GM23338 (cell line): ENCODE results near the gene UTP11. TPM values are rescaled to one million over a fixed set of nuclear protein-coding genes. Genes with fewer than 3 reads are reported as not detected.

Experiments used
- ATAC-seq: fragments of 200-7000 bp; cut with Tn5 transposase; 3 replicates; pipeline ENCODE4 v1.9.1; 2020
- DNase-seq: peaks from one replicate; pipeline ENCODE4 v3.0.0-alpha.2; 2015; ENCODE audit warnings: low spot score
- H2AFZ ChIP-seq: fragments of 200-600 bp; sonication (generic); 2 replicates; pipeline ENCODE4 v1.8.0; 2016; ENCODE audit warnings: antibody characterized with exemption, mild to moderate bottlenecking, moderate library complexity
- H3F3A ChIP-seq: fragments of 200-600 bp; sonication (generic); replicated peaks from 2 replicates; pipeline ENCODE4 v1.8.0; 2017; ENCODE audit warnings: antibody characterized with exemption, mixed run types, low read depth
- H3K27ac ChIP-seq: fragments of 200-600 bp; sonication (generic); 2 replicates; pipeline ENCODE4 v1.6.1; 2016; ENCODE audit warnings: low read depth
- H3K27me3 ChIP-seq: fragments of 200-600 bp; sonication (generic); 2 replicates; pipeline ENCODE4 v1.8.0; 2016; ENCODE audit warnings: mild to moderate bottlenecking, mixed run types, moderate library complexity; ENCODE audit not compliant: insufficient read depth
- H3K36me3 ChIP-seq: fragments of 200-600 bp; sonication (generic); 2 replicates; pipeline ENCODE4 v1.8.0; 2016; ENCODE audit warnings: mild to moderate bottlenecking; ENCODE audit not compliant: insufficient read depth
- H3K4me1 ChIP-seq: fragments of 200-600 bp; sonication (generic); 2 replicates; pipeline ENCODE4 v1.8.0; 2016; ENCODE audit warnings: mild to moderate bottlenecking, moderate library complexity; ENCODE audit not compliant: insufficient read depth
- H3K4me2 ChIP-seq: fragments of 200-600 bp; sonication (generic); 2 replicates; pipeline ENCODE4 v1.7.1; 2017; ENCODE audit warnings: mixed run types
- H3K4me3 ChIP-seq: fragments of 200-600 bp; sonication (generic); 2 replicates; pipeline ENCODE4 v1.6.1; 2016; ENCODE audit warnings: mixed run types
- H3K79me2 ChIP-seq: fragments of 200-600 bp; sonication (generic); replicated peaks from 2 replicates; pipeline ENCODE4 v1.8.0; 2017; ENCODE audit warnings: mild to moderate bottlenecking; ENCODE audit not compliant: insufficient read depth
- H3K9me2 ChIP-seq: fragments of 200-600 bp; sonication (generic); 2 replicates; pipeline ENCODE4 v1.8.0; 2017; ENCODE audit not compliant: insufficient read depth
- H4K20me1 ChIP-seq: fragments of 200-600 bp; sonication (generic); replicated peaks from 2 replicates; pipeline ENCODE4 v1.8.0; 2017; ENCODE audit warnings: mild to moderate bottlenecking; ENCODE audit not compliant: insufficient read depth
- H3K27ac Mint-ChIP-seq: 2 replicates; pipeline ENCODE4 v1.8.0; 2020; ENCODE audit warnings: inconsistent platforms, mild to moderate bottlenecking, moderate library complexity, mixed read lengths
- H3K27me3 Mint-ChIP-seq: 3 replicates; pipeline ENCODE4 v1.8.0; 2022; ENCODE audit warnings: low read depth, mild to moderate bottlenecking, moderate library complexity, mixed read lengths, inconsistent platforms; ENCODE audit not compliant: insufficient read depth, poor library complexity
- H3K36me3 Mint-ChIP-seq: 3 replicates; pipeline ENCODE4 v1.8.0; 2021; ENCODE audit warnings: low read depth, mild to moderate bottlenecking, inconsistent platforms, moderate library complexity, mixed read lengths
- H3K4me1 Mint-ChIP-seq: 3 replicates; pipeline ENCODE4 v1.8.0; 2020; ENCODE audit warnings: mild to moderate bottlenecking, inconsistent platforms, mixed read lengths
- H3K4me3 Mint-ChIP-seq: 3 replicates; pipeline ENCODE4 v1.8.0; 2021; ENCODE audit warnings: moderate library complexity, mild to moderate bottlenecking, inconsistent platforms, mixed read lengths
- H3K9me3 Mint-ChIP-seq: 3 replicates; pipeline ENCODE4 v1.8.0; 2020; ENCODE audit warnings: moderate library complexity, mild to moderate bottlenecking, inconsistent platforms, mixed read lengths
- CREB1 ChIP-seq: fragments of 250-450 bp; sonication (Bioruptor Pico); IDR thresholded peaks from 2 replicates; pipeline ENCODE4 v1.5.0; 2020; ENCODE audit warnings: low read depth, mild to moderate bottlenecking, moderate library complexity
- CTCF ChIP-seq, 2 experiments: fragments of 200-600 bp in 1 of 2; sonication (generic) in 1 of 2; conservative IDR thresholded peaks; 2 replicates each; pipeline versions ENCODE4 v1.5.1 to v1.6.1; 2016 to 2017; ENCODE audit warnings: antibody characterized with exemption in 2 of 2, low read depth in 2 of 2, mild to moderate bottlenecking in 2 of 2, moderate library complexity in 1 of 2
- ETS1 ChIP-seq: IDR thresholded peaks from 2 replicates; pipeline ENCODE4 v1.6.1; 2016; ENCODE audit warnings: antibody characterized with exemption
- REST ChIP-seq: IDR thresholded peaks from one replicate; pipeline ENCODE4 v1.6.1; 2018; ENCODE audit warnings: antibody characterized with exemption; ENCODE audit not compliant: unreplicated experiment
- ZNF114 ChIP-seq: fragments of 250-450 bp; sonication (Bioruptor Pico); IDR thresholded peaks from 2 replicates; pipeline ENCODE4 v1.5.0; 2020; ENCODE audit warnings: mild to moderate bottlenecking, moderate library complexity
- ZNF462 ChIP-seq: fragments of 250-450 bp; sonication (Bioruptor Pico); IDR thresholded peaks from 2 replicates; pipeline ENCODE4 v1.5.0; 2020; ENCODE audit warnings: mild to moderate bottlenecking, moderate library complexity
- polyA plus RNA-seq: library from polyadenylated mRNA; unstranded; fragments of >200 nt; fragmentation: Nextera tagmentation; extraction: Ambion mirVana; gene quantifications from 2 replicates; pipeline ENCODE4 v1.2.1, GENCODE V29; 2016
- total RNA-seq: library from RNA; depleted of rRNA; stranded (reverse); fragments of >200 nt; shearing (Covaris generic); gene quantifications from 2 replicates; pipeline ENCODE4 v1.2.3, GENCODE V29; 2014

Gene UTP11
- total and polyA plus RNA-seq, 2 experiments from 2014 or later = 67.8 to 105 TPM

- no peak for TF ChIP-seq ZNF462 (CRISPR knock-in tag)
- TF ChIP-seq CREB1 (CRISPR knock-in tag) = no peak
- no peak for TF ChIP-seq ZNF114 (CRISPR knock-in tag)
- TF ChIP-seq REST = no peak
- no peak for TF ChIP-seq ETS1
- TF ChIP-seq CTCF (conservative IDR thresholded peaks at IDR 0.05; ENCODE audit: low read depth in 2 of 2) = no peak
- peaks cover 4% of the 10 kb centered on the region for H3K9me3 Mint-ChIP-seq
- no peaks in the 10 kb centered on the region for H3K36me3 ChIP-seq
- H4K20me1 ChIP-seq = peaks cover 12% of the 10 kb centered on the region
- peaks cover 7% of the 10 kb centered on the region for H3K4me1 ChIP-seq
- no peak overlapping the region for H3K4me2 ChIP-seq
- H2AFZ ChIP-seq = no peak overlapping the region
- H3K27me3 Mint-ChIP-seq = peaks cover 24% of the 10 kb centered on the region
- ATAC-seq (no peak), DNase-seq (no peak)
- no peak overlapping the region for H3K4me3 ChIP-seq
- no peaks in the 10 kb centered on the region; the same call in 1 of the 2 replicates for H3K9me2 ChIP-seq
- H3K79me2 ChIP-seq = peaks cover 14% of the 10 kb centered on the region
- no peak overlapping the region for H3K27ac Mint-ChIP-seq
- 0 out of 2 replicates have a peak, but pooled peaks cover 3% of the 10 kb centered on the region for H3F3A ChIP-seq
- no peak overlapping the region for H3K27ac ChIP-seq
- peaks cover 46% of the 10 kb centered on the region for H3K36me3 Mint-ChIP-seq
- H3K4me1 Mint-ChIP-seq = peaks cover 33% of the 10 kb centered on the region
- H3K4me3 Mint-ChIP-seq = peak overlapping the region; percentile 92
- peaks cover 42% of the 10 kb centered on the region for H3K27me3 ChIP-seq
Observed at GRCh38 chr1:38041936-38042834, 29.7 kb downstream of the UTP11 start.
